CD8-positive, alpha-beta memory T cell (primary cell): Measurements from ENCODE around the gene KCTD18. TPM values are rescaled to one million over a fixed set of nuclear protein-coding genes. Genes with fewer than 3 reads are reported as not detected.

Experiments used
- CTCF ChIA-PET: fragments of 350-600 bp; sonication (Branson Sonifier 250); formaldehyde crosslinking; loops from one replicate; lab custom pipeline; 2021; ENCODE audit warnings: antibody characterized with exemption; lab: Charles Lee
- POLR2A ChIA-PET: fragments of 350-600 bp; sonication (Branson Sonifier 250); formaldehyde crosslinking; loops from one replicate; lab custom pipeline; 2021; ENCODE audit warnings: antibody characterized with exemption; lab: Charles Lee
- DNase-seq, 5 donors: peaks; one replicate each; pipeline versions ENCODE4 v3.0.0 to v3.0.0-alpha.2; 2020 to 2022; ENCODE audit warnings: mixed read lengths in 1 of 5
- H3K27ac ChIP-seq: one replicate; pipeline ENCODE4 v1.7.0; 2013; ENCODE audit warnings: low read depth, mild to moderate bottlenecking, low read length, moderate library complexity
- H3K27me3 ChIP-seq: 2 replicates; pipeline ENCODE4 v1.7.0; 2013; ENCODE audit warnings: low read length, mild to moderate bottlenecking; ENCODE audit not compliant: insufficient read depth, poor library complexity, severe bottlenecking
- H3K36me3 ChIP-seq: 2 replicates; pipeline ENCODE4 v1.7.0; 2013; ENCODE audit warnings: mild to moderate bottlenecking, low read length, moderate library complexity; ENCODE audit not compliant: insufficient read depth
- H3K4me1 ChIP-seq: 2 replicates; pipeline ENCODE4 v1.7.0; 2013; ENCODE audit warnings: mild to moderate bottlenecking, low read length, moderate library complexity; ENCODE audit not compliant: insufficient read depth
- H3K4me3 ChIP-seq: 2 replicates; pipeline ENCODE4 v1.7.0; 2013; ENCODE audit warnings: mild to moderate bottlenecking, low read length
- H3K9me3 ChIP-seq: 2 replicates; pipeline ENCODE4 v1.7.0; 2013; ENCODE audit warnings: mild to moderate bottlenecking, low read length
- H3K27ac Mint-ChIP-seq, 8 donors: one replicate each; pipeline ENCODE4 v1.8.0; 2020 to 2021; ENCODE audit warnings: mixed read lengths in 8 of 8, mild to moderate bottlenecking in 6 of 8, inconsistent platforms in 3 of 8, moderate library complexity in 3 of 8
- H3K27me3 Mint-ChIP-seq, 2 donors: one replicate each; pipeline ENCODE4 v1.8.0; 2020 to 2021; ENCODE audit warnings: mixed read lengths in 2 of 2, mild to moderate bottlenecking in 1 of 2, moderate library complexity in 1 of 2
- H3K36me3 Mint-ChIP-seq, 3 donors: one replicate each; pipeline ENCODE4 v1.8.0; 2020 to 2021; ENCODE audit warnings: mixed read lengths in 3 of 3, inconsistent platforms in 1 of 3, mild to moderate bottlenecking in 1 of 3
- H3K4me1 Mint-ChIP-seq, 3 donors: one replicate each; pipeline ENCODE4 v1.8.0; 2020 to 2021; ENCODE audit warnings: mixed read lengths in 3 of 3, inconsistent platforms in 1 of 3, mild to moderate bottlenecking in 1 of 3
- H3K4me3 Mint-ChIP-seq, 7 donors: one replicate each; pipeline ENCODE4 v1.8.0; 2020 to 2021; ENCODE audit warnings: mixed read lengths in 7 of 7, mild to moderate bottlenecking in 6 of 7, moderate library complexity in 4 of 7, inconsistent platforms in 2 of 7
- H3K9me3 Mint-ChIP-seq, 5 donors: one replicate each; pipeline ENCODE4 v1.8.0; 2020 to 2022; ENCODE audit warnings: mixed read lengths in 5 of 5, mild to moderate bottlenecking in 3 of 5, moderate library complexity in 2 of 5, inconsistent platforms in 1 of 5
- polyA plus RNA-seq: library from polyadenylated mRNA; unstranded; fragments of 300-500 nt; fragmentation: Illumina TruSeq; gene quantifications from one replicate; pipeline ENCODE4 v1.2.3, GENCODE V29; 2021
- total RNA-seq, 2 experiments: library from RNA; stranded (reverse); gene quantifications; one replicate each; pipeline ENCODE4 v1.2.3, GENCODE V29; 2021

KCTD18 gene
- total and polyA plus RNA-seq, 3 experiments from 2014 or later: 14.5 to 15.3 (median 14.7) TPM

DNA sequence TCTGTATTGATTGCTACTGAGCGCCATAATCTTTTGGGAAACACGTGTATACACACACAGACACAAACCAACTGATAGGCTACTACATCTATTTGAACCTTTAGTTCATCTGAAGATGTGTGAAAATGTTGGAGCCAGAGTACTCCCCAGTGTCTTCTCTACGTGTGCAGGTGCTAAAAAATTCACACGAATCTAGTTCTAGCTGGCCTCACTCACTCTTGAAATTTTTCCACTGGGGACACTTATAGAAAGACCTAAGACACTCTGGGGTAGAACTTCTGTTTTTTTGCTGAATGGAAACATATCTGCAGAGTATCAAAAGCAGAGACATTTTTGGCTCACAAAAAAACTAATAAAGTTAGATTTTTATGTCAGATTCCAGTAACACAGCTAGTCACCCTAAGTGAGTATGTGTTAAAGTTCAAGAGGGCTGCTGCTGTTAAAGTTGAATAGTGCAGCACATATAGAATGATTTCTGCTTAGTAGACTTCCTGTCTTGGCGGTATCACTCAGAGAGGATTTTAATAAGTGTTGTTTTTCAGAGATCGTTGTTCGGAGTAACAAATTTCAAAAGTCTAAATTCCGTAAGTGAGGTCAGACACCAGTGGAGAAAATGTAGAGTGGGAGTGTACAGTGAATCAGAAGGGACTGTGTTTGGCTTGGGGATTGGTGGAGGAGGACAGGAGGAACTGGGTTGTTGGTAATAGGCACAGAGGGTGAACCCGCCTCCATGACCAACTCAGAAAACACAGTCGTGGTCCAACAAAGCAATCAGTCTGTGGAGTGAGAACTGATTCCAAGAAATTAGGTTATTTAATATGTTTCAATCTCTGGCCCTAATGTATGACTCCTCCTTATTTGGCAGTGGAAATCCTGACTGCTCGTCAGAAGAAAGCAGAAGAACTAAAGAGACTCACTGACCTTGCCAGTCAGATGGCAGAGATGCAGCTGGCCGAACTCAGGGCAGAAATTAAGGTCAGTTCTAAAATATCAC is 43.1 kb downstream of the KCTD18 start:
- ChIA-PET POLR2A (no interaction called here), CTCF (interaction anchor here (0.8 to 1.8 kb wide), 4 partner anchors 15 to 493 kb away, joined by 3 to 8 read pairs (median 5); no protein-coding TSS in a partner anchor)
- peaks cover 63 to 78% (median 78%) of the 10 kb centered on the region in 3 donors for H3K4me1 Mint-ChIP-seq
- no peaks in the 10 kb centered on the region for H3K36me3 ChIP-seq
- no peaks in the 10 kb centered on the region for H3K27me3 Mint-ChIP-seq
- H3K27ac ChIP-seq: peak overlapping the region; percentile 55
- H3K27me3 ChIP-seq: no peaks in the 10 kb centered on the region
- H3K4me1 ChIP-seq: peaks cover 48% of the 10 kb centered on the region
- no peaks in the 10 kb centered on the region for H3K9me3 Mint-ChIP-seq
- no peaks in the 10 kb centered on the region for H3K9me3 ChIP-seq
- peak in 3 of 5 donors; percentile 7 to 43 (median 33) for DNase-seq
- H3K4me3 ChIP-seq: peak overlapping the region; percentile 42
- peak overlapping the region; percentile 80 to 99 (median 94) for H3K27ac Mint-ChIP-seq
- H3K36me3 Mint-ChIP-seq: peaks cover 0 to 7% (median 4%) of the 10 kb centered on the region in 3 donors
- peak overlapping the region; percentile 51 to 87 (median 81) for H3K4me3 Mint-ChIP-seq

DNA sequence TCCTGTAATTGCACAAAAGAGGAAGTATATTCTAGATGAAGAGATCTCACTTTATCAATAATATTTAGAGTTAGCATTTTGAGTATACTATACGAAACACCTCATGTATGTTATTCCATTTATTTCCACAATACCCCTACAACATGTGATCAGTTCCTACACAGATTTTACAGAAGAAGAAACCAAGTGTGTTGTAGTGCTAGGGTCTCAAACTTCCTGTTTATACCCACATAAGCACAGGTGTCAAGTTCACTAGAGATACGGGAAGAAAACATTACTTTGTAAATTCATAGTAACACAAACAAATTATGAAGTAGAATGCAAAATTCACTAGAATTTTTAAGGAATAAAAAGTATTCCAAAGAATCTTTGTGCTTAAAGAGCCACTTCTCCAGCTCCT is 46.4 kb downstream of the KCTD18 start:
- Histone ChIP-seq H3K4me1 (peaks cover 36% of the 10 kb centered on the region), H3K9me3 (no peaks in the 10 kb centered on the region), H3K36me3 (no peaks in the 10 kb centered on the region), H3K27me3 (no peaks in the 10 kb centered on the region), H3K27ac (no peak overlapping the region), H3K4me3 (no peak overlapping the region)
- peak overlapping the region in 7 of 8 donors; percentile 3 to 74 (median 62) for H3K27ac Mint-ChIP-seq
- DNase-seq: no peak
- H3K9me3 Mint-ChIP-seq: no peaks in the 10 kb centered on the region
- H3K4me3 Mint-ChIP-seq: peak overlapping the region in 5 of 7 donors; percentile 2 to 73 (median 49)
- H3K4me1 Mint-ChIP-seq: peaks cover 52 to 70% (median 69%) of the 10 kb centered on the region in 3 donors
- ChIA-PET CTCF (interaction anchor here (0.7 kb wide), 1 partner anchor 18 kb away, joined by 3 read pairs; no protein-coding TSS in a partner anchor), POLR2A (no interaction called here)
- no peaks in the 10 kb centered on the region for H3K27me3 Mint-ChIP-seq
- peaks cover 0 to 7% (median 2%) of the 10 kb centered on the region in 3 donors for H3K36me3 Mint-ChIP-seq

DNA sequence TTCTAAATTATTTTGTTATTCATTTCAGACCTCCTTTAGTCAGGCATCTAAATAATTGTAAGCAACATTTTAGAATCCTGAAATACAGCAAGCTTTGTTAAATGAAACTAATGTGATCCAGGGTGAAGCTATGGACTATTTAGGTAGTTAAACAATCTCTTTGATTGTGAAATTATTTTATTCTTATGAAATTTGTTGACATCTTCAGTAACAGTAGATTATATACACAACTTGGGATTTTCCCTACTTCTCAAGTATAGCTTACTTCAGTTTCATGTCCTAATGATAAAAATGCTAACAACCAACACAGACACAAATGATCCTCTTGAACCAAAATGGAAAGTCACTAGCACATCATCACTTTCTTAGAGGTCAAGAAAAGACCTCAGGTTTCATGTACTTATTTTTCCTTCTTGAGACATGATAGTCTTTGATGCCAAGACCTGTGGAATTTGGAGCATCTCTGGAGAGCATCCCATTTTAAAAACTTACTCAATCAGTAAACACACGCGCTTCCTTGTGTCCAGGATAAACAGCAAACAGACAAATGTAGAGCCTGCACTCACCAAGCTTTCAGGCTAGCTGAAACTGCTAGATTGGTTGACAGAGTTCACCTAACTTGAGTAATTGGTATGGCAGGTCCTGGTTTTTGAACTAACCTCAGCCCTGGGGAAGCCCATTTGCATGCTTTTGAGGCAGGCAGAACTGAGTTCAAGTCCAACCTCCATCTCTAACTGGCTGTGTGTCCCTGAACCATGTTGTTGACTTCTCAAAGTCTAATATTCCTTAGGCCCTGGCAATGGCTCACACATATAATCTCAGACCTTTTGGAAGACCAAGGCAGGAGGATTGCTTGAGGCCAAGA is 47.8 kb downstream of the KCTD18 start:
- no peaks in the 10 kb centered on the region for H3K9me3 ChIP-seq
- H3K4me3 ChIP-seq: no peak overlapping the region
- no peak for DNase-seq
- Mint-ChIP-seq H3K4me1 (peaks cover 38 to 57% (median 56%) of the 10 kb centered on the region in 3 donors), H3K9me3 (no peaks in the 10 kb centered on the region), H3K4me3 (no peak overlapping the region), H3K27ac (peak overlapping the region in 5 of 8 donors; percentile 27 to 56 (median 35)), H3K36me3 (peaks cover 0 to 7% (median 4%) of the 10 kb centered on the region in 3 donors), H3K27me3 (no peaks in the 10 kb centered on the region)
- H3K27me3 ChIP-seq: no peaks in the 10 kb centered on the region
- POLR2A ChIA-PET: no interaction called here
- CTCF ChIA-PET: interaction anchor here (0.9 kb wide), 1 partner anchor 10 kb away, joined by 5 read pairs; no protein-coding TSS in a partner anchor
- H3K36me3 ChIP-seq: no peaks in the 10 kb centered on the region
- no peak overlapping the region for H3K27ac ChIP-seq
- peaks cover 22% of the 10 kb centered on the region for H3K4me1 ChIP-seq

DNA sequence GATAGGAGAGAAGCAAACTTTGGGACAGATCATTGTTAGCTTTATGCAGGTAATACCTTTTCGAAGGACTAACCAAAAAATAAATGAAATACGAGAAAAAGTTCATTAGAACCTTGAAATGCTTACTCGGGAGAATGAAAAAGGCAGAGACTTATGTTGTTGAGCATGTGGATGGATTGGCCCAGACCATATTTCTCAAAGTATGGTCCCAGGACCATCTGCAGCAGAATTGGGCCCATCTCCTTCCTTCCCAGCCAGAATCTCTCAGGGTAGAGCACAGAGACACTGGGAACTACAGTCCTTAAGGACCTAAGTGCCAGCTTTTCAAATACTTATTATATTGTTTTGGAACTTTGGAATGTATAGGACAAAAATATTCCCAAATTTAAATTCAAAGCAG is 50.8 kb downstream of the KCTD18 start:
- no peak for DNase-seq
- Mint-ChIP-seq H3K4me3 (no peak overlapping the region), H3K27me3 (no peaks in the 10 kb centered on the region), H3K4me1 (peaks cover 24 to 56% (median 40%) of the 10 kb centered on the region in 3 donors), H3K9me3 (no peaks in the 10 kb centered on the region), H3K36me3 (peaks cover 0 to 7% (median 6%) of the 10 kb centered on the region in 3 donors), H3K27ac (no peak overlapping the region)
- Histone ChIP-seq H3K36me3 (no peaks in the 10 kb centered on the region), H3K9me3 (no peaks in the 10 kb centered on the region), H3K27me3 (no peaks in the 10 kb centered on the region), H3K4me1 (peaks cover 9% of the 10 kb centered on the region), H3K4me3 (no peak overlapping the region), H3K27ac (no peak overlapping the region)
- CTCF ChIA-PET: interaction anchor here (0.6 to 1.6 kb wide), 2 partner anchors 12 to 23 kb away, joined by 3 read pairs; no protein-coding TSS in a partner anchor
- POLR2A ChIA-PET: no interaction called here

DNA sequence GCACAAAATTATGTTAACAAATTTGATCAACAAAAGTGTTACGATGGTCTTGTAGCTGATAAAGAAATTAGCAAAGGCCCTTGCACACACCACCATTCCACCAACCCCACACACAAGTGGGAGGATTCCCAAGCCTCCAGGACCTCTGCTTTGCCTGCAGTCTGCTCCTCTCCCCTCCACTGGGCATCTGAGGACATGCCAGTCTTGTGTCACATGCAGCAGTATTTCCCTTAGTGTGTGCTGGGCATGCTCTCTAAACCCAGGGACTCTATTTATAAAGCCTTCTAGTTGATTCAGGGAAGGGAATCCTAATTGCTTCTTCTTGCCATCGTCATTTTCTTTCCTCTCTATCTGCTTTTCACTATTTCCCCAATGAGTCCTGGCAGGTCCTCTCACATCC is 53.3 kb downstream of the KCTD18 start:
- Histone ChIP-seq H3K4me3 (no peak overlapping the region), H3K36me3 (no peaks in the 10 kb centered on the region), H3K4me1 (no peaks in the 10 kb centered on the region), H3K27me3 (no peaks in the 10 kb centered on the region), H3K27ac (no peak overlapping the region), H3K9me3 (no peaks in the 10 kb centered on the region)
- no peaks in the 10 kb centered on the region for H3K9me3 Mint-ChIP-seq
- H3K36me3 Mint-ChIP-seq: peaks cover 0 to 7% (median 0%) of the 10 kb centered on the region in 3 donors
- no peak for DNase-seq
- H3K27ac Mint-ChIP-seq: no peak overlapping the region
- ChIA-PET CTCF (interaction anchor here (1.7 kb wide), 1 partner anchor 15 kb away, joined by 4 read pairs; no protein-coding TSS in a partner anchor), POLR2A (no interaction called here)
- no peak overlapping the region for H3K4me3 Mint-ChIP-seq
- H3K27me3 Mint-ChIP-seq: no peaks in the 10 kb centered on the region
- H3K4me1 Mint-ChIP-seq: peaks cover 5 to 35% (median 16%) of the 10 kb centered on the region in 3 donors

DNA sequence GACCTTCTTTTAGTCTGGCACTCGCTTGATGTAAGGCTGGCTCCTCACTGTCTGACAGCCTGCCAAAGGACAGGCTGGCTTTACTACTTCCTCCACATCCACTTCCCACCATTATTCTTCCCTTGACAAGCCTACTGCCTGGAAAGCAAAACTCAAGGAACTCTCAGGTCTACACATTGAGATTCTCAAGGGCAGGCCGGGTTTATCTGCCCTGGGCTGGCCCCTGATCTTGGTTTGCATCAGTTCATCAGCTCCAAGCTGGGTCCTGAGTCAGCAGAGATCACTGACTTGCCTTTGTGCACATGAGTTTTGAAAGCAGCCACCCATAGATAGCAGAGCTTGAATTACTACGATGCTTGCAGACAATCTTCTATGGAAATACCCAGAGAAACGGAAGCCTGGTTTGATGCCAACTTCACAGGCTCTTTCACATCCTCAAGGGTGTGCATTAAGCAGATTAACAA is 53.9 kb downstream of the KCTD18 start:
- H3K36me3 ChIP-seq: no peaks in the 10 kb centered on the region
- H3K4me1 Mint-ChIP-seq: peaks cover 4 to 29% (median 10%) of the 10 kb centered on the region in 3 donors
- H3K27ac ChIP-seq: no peak overlapping the region
- DNase-seq: no peak
- H3K36me3 Mint-ChIP-seq: peaks cover 0 to 7% (median 0%) of the 10 kb centered on the region in 3 donors
- no peak overlapping the region for H3K4me3 ChIP-seq
- H3K27me3 ChIP-seq: no peaks in the 10 kb centered on the region
- H3K27ac Mint-ChIP-seq: peak overlapping the region in 4 of 8 donors; percentile 23 to 58 (median 50)
- H3K4me1 ChIP-seq: no peaks in the 10 kb centered on the region
- no peaks in the 10 kb centered on the region for H3K9me3 ChIP-seq
- H3K27me3 Mint-ChIP-seq: no peaks in the 10 kb centered on the region
- ChIA-PET CTCF (interaction anchor here (1.7 kb wide), 1 partner anchor 15 kb away, joined by 4 read pairs; no protein-coding TSS in a partner anchor), POLR2A (no interaction called here)
- no peaks in the 10 kb centered on the region for H3K9me3 Mint-ChIP-seq
- H3K4me3 Mint-ChIP-seq: peak overlapping the region in 2 of 7 donors; percentile 3 to 38

DNA sequence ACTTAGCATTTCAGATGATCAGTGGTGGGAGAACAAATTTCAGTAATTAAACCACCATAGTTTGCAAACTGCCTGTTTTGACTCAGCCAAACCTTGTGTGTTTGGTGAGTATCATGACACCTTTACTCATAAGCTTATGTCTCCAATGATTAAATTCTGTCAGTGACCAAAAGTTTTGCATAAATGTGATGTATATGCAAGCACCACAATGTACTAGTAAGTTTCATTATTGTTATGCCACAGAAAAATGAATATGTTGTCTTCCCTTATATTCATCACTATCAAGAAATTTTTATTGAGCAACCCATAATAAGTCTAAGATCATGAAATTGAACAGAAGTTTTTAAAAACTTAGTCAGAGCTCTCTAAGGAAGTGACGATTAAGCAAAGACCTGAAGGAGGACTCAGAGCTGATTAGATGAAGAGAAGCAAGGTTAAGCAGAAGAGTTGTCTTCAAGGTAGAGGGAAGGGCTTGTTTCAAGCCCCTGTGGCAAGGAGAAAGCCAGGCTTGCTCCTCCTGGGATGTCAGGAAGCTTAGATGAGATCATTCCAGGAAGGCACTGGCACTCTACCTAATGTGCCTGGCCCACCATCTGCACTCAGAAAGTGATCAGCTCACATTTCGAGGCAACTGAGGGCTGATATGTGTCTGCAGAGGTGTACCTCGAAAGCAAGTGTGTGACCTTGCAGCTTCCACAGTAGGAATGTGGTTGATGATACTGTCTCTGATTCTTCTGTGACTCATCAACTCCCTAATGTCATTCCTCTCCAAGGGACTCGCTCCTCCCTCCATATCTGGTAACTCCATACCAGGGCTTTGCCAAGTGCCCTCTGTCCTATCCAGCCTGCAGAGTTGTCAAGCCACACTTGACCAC is 54.7 kb downstream of the KCTD18 start:
- no peaks in the 10 kb centered on the region for H3K9me3 ChIP-seq
- ChIA-PET CTCF (no interaction called here), POLR2A (no interaction called here)
- no peaks in the 10 kb centered on the region for H3K9me3 Mint-ChIP-seq
- no peak overlapping the region for H3K4me3 ChIP-seq
- H3K4me3 Mint-ChIP-seq: no peak overlapping the region
- H3K4me1 Mint-ChIP-seq: peaks cover 4 to 29% (median 10%) of the 10 kb centered on the region in 3 donors
- H3K27ac Mint-ChIP-seq: no peak overlapping the region
- no peak overlapping the region for H3K27ac ChIP-seq
- no peaks in the 10 kb centered on the region for H3K27me3 Mint-ChIP-seq
- H3K27me3 ChIP-seq: no peaks in the 10 kb centered on the region
- no peaks in the 10 kb centered on the region for H3K4me1 ChIP-seq
- peaks cover 0 to 10% (median 5%) of the 10 kb centered on the region in 3 donors for H3K36me3 Mint-ChIP-seq
- no peak for DNase-seq
- H3K36me3 ChIP-seq: no peaks in the 10 kb centered on the region
